Measurements from ENCODE around the gene NCKIPSD.
A peak's percentile ranks its signal among the peaks of the same experiment; 100 is the strongest.

NCKIPSD gene

GRCh38 chr3:48716982-48717746, 31.4 kb upstream of the NCKIPSD start, which contains the start of gene IP6K2:
Gene IP6K2, minus strand, starts transcription at chr3:48717221. Its CDS starts 21,930 bp downstream, at chr3:48695291.
- TF ChIP-seq EZH2 (IDR thresholded peaks at IDR 0.05; ENCODE audit: borderline replicate concordance, low read depth, low read length, severe bottlenecking), result no peak
- TF ChIP-seq, protein P1, sequence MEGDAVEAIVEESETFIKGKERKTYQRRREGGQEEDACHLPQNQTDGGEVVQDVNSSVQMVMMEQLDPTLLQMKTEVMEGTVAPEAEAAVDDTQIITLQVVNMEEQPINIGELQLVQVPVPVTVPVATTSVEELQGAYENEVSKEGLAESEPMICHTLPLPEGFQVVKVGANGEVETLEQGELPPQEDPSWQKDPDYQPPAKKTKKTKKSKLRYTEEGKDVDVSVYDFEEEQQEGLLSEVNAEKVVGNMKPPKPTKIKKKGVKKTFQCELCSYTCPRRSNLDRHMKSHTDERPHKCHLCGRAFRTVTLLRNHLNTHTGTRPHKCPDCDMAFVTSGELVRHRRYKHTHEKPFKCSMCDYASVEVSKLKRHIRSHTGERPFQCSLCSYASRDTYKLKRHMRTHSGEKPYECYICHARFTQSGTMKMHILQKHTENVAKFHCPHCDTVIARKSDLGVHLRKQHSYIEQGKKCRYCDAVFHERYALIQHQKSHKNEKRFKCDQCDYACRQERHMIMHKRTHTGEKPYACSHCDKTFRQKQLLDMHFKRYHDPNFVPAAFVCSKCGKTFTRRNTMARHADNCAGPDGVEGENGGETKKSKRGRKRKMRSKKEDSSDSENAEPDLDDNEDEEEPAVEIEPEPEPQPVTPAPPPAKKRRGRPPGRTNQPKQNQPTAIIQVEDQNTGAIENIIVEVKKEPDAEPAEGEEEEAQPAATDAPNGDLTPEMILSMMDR (IDR thresholded peaks at IDR 0.05; ENCODE audit: borderline replicate concordance, extremely low read depth, low read length, poor library complexity, severe bottlenecking), result no peak
- ATAC-seq (ENCODE audit: insufficient read depth, low read depth) (peak; percentile 100), DNase-seq (peak; percentile 99)
- Histone ChIP-seq H2AFZ (ENCODE audit: low read depth, low read length) (peak within 1 kb of the TSS; percentile 81), H4K20me1 (ENCODE audit: insufficient read depth, low read length) (peaks cover 10% of the 10 kb centered on the region), H3K9ac (ENCODE audit: low read depth, low read length) (peak within 1 kb of the TSS; percentile 92), H3K9me3 (ENCODE audit: insufficient read depth, low read length, severe bottlenecking) (no peaks in the 10 kb centered on the region), H3K36me3 (ENCODE audit: insufficient read depth, low read length) (peaks cover 29% of the 10 kb centered on the region), H3K4me3 (ENCODE audit: low read depth in 1 of 2, low read length in 2 of 2) (peak within 1 kb of the TSS; percentile 80 to 87), H3K79me2 (ENCODE audit: insufficient read depth, low read length) (peaks cover 48% of the 10 kb centered on the region), H3K4me2 (ENCODE audit: insufficient read depth, low read length) (peak within 1 kb of the TSS; percentile 67), H3K27ac (ENCODE audit: low read length) (peak within 1 kb of the TSS; percentile 92), H3K27me3 (ENCODE audit: insufficient read depth, low read length, poor library complexity) (no peaks in the 10 kb centered on the region), H3K4me1 (ENCODE audit: insufficient read depth, low read length) (peaks cover 36% of the 10 kb centered on the region)

DNA sequence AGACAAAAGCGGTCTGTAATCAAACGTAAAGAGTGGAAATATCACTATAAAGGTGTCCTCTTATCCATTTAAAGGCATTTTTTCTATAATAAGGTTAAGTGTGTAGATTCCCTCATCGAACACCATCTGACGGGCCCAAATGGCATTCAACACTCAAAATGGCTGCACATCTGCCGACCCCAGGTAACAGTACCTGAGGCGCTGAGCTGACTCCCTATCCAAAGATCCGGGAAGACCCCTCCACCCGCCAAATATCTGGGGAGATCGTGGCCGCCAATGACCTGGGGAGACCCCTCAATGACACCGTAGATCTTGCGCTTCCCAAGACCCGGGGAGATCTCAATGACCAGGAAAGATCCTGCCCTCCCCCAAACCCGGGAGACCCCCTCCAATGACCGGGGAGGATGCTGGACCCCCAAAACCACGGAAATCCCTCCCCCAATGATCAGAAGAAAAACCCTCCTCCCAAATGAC, 30.8 kb upstream of the NCKIPSD start:
- H2AFZ ChIP-seq (ENCODE audit: low read depth, low read length), result peak overlapping the region; percentile 79
- peak overlapping the region; percentile 92 for H3K27ac ChIP-seq (ENCODE audit: low read length)

DNA sequence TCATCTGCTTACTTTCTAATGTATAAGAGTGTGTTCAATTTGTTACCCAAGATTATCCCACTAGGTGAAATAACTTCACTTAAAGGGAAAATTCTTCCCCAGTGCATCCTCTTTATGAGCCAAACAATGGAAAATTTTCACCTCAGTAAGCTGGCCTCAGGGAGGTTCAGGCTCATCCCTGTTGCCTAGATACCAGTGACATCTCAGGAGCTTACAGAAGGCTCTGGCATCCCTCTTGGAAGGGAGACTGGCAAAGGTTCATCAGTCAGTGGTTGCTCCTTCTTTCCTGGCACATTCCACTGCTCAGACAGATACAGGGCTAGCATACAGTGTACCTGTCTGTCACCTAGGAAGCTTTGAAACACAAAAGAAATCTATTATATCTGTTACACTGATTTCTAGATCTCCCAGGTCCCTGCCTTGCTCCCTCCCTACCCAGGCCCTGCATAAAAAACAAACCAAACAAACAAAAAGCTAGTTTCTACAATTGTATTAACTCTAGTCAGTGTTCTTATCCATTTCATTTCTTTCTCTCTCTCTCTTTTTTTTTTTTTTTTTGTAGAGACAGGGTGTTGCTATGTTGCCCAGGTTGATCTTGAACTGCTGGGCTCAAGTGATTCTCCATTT, 29.6 kb upstream of the NCKIPSD start:
- ATAC-seq (ENCODE audit: insufficient read depth, low read depth) (no peak), DNase-seq (no peak)
- Histone ChIP-seq H3K9me3 (ENCODE audit: insufficient read depth, low read length, severe bottlenecking) (no peaks in the 10 kb centered on the region), H3K4me2 (ENCODE audit: insufficient read depth, low read length) (peak overlapping the region; percentile 61), H3K79me2 (ENCODE audit: insufficient read depth, low read length) (peaks cover 66% of the 10 kb centered on the region), H3K4me3 (ENCODE audit: low read depth in 1 of 2, low read length in 2 of 2) (peak overlapping the region in 1 of 2 experiments; percentile 87; a peak in 3 of 4 replicates), H3K27ac (ENCODE audit: low read length) (peak overlapping the region; percentile 43), H4K20me1 (ENCODE audit: insufficient read depth, low read length) (peaks cover 26% of the 10 kb centered on the region), H3K9ac (ENCODE audit: low read depth, low read length) (peak overlapping the region; percentile 92), H3K36me3 (ENCODE audit: insufficient read depth, low read length) (peaks cover 45% of the 10 kb centered on the region), H2AFZ (ENCODE audit: low read depth, low read length) (no peak overlapping the region), H3K27me3 (ENCODE audit: insufficient read depth, low read length, poor library complexity) (no peaks in the 10 kb centered on the region), H3K4me1 (ENCODE audit: insufficient read depth, low read length) (peaks cover 39% of the 10 kb centered on the region)
- TF ChIP-seq, protein P1 (IDR thresholded peaks at IDR 0.05; ENCODE audit: borderline replicate concordance, extremely low read depth, low read length, poor library complexity, severe bottlenecking), result no peak
- TF ChIP-seq EZH2 (IDR thresholded peaks at IDR 0.05; ENCODE audit: borderline replicate concordance, low read depth, low read length, severe bottlenecking), result no peak

More for the DNA sequence above, 30.8 kb upstream of the NCKIPSD start:
- H3K79me2 ChIP-seq (ENCODE audit: insufficient read depth, low read length), result peaks cover 53% of the 10 kb centered on the region
- H3K4me1 ChIP-seq (ENCODE audit: insufficient read depth, low read length), result peaks cover 39% of the 10 kb centered on the region
- H3K4me3 ChIP-seq (ENCODE audit: low read depth in 1 of 2, low read length in 2 of 2), result peak overlapping the region; percentile 80 to 87
- DNase-seq (peak; percentile 40), ATAC-seq (ENCODE audit: insufficient read depth, low read depth) (0 out of 3 replicates have a peak, but pooled peaks have one; percentile 9)
- no peaks in the 10 kb centered on the region for H3K9me3 ChIP-seq (ENCODE audit: insufficient read depth, low read length, severe bottlenecking)
- peaks cover 15% of the 10 kb centered on the region for H4K20me1 ChIP-seq (ENCODE audit: insufficient read depth, low read length)
- peak overlapping the region; percentile 61 for H3K4me2 ChIP-seq (ENCODE audit: insufficient read depth, low read length)
- H3K36me3 ChIP-seq (ENCODE audit: insufficient read depth, low read length), result peaks cover 34% of the 10 kb centered on the region
- H3K9ac ChIP-seq (ENCODE audit: low read depth, low read length), result peak overlapping the region; percentile 92
- no peak for TF ChIP-seq EZH2 (IDR thresholded peaks at IDR 0.05; ENCODE audit: borderline replicate concordance, low read depth, low read length, severe bottlenecking)
- TF ChIP-seq, protein P1 (IDR thresholded peaks at IDR 0.05; ENCODE audit: borderline replicate concordance, extremely low read depth, low read length, poor library complexity, severe bottlenecking), result no peak
- no peaks in the 10 kb centered on the region for H3K27me3 ChIP-seq (ENCODE audit: insufficient read depth, low read length, poor library complexity)
